K562 (cell line): ENCODE measurements around the gene SLC22A23. TPM values are rescaled to one million over a fixed set of nuclear protein-coding genes. Genes with fewer than 3 reads are reported as not detected.

Experiments used
- ATAC-seq: fragments of 200-7000 bp; cut with Tn5 transposase; 3 replicates; pipeline ENCODE4 v1.9.1; 2020; ENCODE audit warnings: moderate library complexity
- BruUV-seq: library from RNA; stranded (reverse); fragments of 400-500 nt; replicated peaks from 2 replicates; lab custom pipeline; 2021; lab: Mats Ljungman, UMichigan
- CTCF ChIA-PET: fragments of 300-600 bp; formaldehyde crosslinking; extraction: SDS; loops from one replicate; lab custom pipeline; 2021; ENCODE audit warnings: low intra/inter-chr PET ratio; lab: Yijun Ruan, JAX
- POLR2A ChIA-PET: fragments of 300-600, 350-650 bp; sonication (Branson Sonifier 250); formaldehyde crosslinking; extraction: SDS; loops from one replicate; lab custom pipeline; 2021; ENCODE audit warnings: antibody characterized with exemption, inconsistent platforms; lab: Yijun Ruan, JAX
- DNase-seq, 4 experiments: peaks; one replicate each; pipeline versions ENCODE4 v3.0.0 to v3.0.0-alpha.2; 2011 to 2018; ENCODE audit warnings: low spot score in 3 of 4, mixed read lengths in 3 of 4; ENCODE audit errors: extremely low read depth in 1 of 4
- FAIRE-seq: peaks from 2 replicates; lab custom pipeline; 2011; peaks lifted over from hg19 to GRCh38; lab: Jason Lieb, UNC
- H2AFZ ChIP-seq: 2 replicates; pipeline ENCODE4 v1.6.0; 2011; ENCODE audit warnings: low read depth, low read length, control low read depth, inconsistent platforms
- H3K27ac ChIP-seq: fragments of 200-600 bp; 3 replicates; pipeline ENCODE4 v1.8.0; 2011; ENCODE audit warnings: low read depth, mild to moderate bottlenecking, control low read depth, inconsistent platforms, low read length, moderate library complexity, mixed read lengths; ENCODE audit errors: extremely low read depth
- H3K27me3 ChIP-seq, 2 experiments: fragments of 300-600 bp in 1 of 2; 2 replicates in 1 of 2; 3 replicates in 1 of 2; pipeline versions ENCODE4 v1.6.0 to v1.8.0; 2011; ENCODE audit warnings: inconsistent platforms in 2 of 2, low read length in 2 of 2, mild to moderate bottlenecking in 1 of 2, mixed read lengths in 1 of 2, moderate library complexity in 1 of 2; ENCODE audit not compliant: control insufficient read depth in 2 of 2, insufficient read depth in 2 of 2
- H3K36me3 ChIP-seq: fragments of 300-600 bp; 3 replicates; pipeline ENCODE4 v1.8.0; 2011; ENCODE audit warnings: mild to moderate bottlenecking, low read length, inconsistent platforms; ENCODE audit not compliant: control insufficient read depth, insufficient read depth
- H3K4me1 ChIP-seq, 2 experiments: fragments of 200-600 bp in 1 of 2; replicated peaks in 1 of 2; 2 replicates in 1 of 2; 3 replicates in 1 of 2; pipeline versions ENCODE4 v1.5.1 to v1.8.0; 2011; ENCODE audit warnings: inconsistent platforms in 2 of 2, low read length in 2 of 2, mild to moderate bottlenecking in 1 of 2, mixed read lengths in 1 of 2, moderate library complexity in 1 of 2; ENCODE audit not compliant: control insufficient read depth in 2 of 2, insufficient read depth in 2 of 2
- H3K4me2 ChIP-seq: 2 replicates; pipeline ENCODE4 v1.6.1; 2011; ENCODE audit warnings: low read length, control low read depth, inconsistent platforms, mixed read lengths; ENCODE audit not compliant: insufficient read depth
- H3K4me3 ChIP-seq: fragments of 200-600 bp; sonication (generic), shearing (Covaris generic); 2 replicates; pipeline ENCODE4 v1.5.1; 2016; ENCODE audit warnings: control low read depth, inconsistent platforms
- H3K79me2 ChIP-seq: fragments of 200-600 bp; 3 replicates; pipeline ENCODE4 v1.8.0; 2011; ENCODE audit warnings: low read length, inconsistent platforms; ENCODE audit not compliant: control insufficient read depth, insufficient read depth
- H3K9ac ChIP-seq, 2 experiments: 2 replicates each; pipeline versions ENCODE4 v1.6.0 to v1.6.1; 2011; ENCODE audit warnings: low read depth in 2 of 2, low read length in 2 of 2, control low read depth in 1 of 2, inconsistent platforms in 1 of 2, mild to moderate bottlenecking in 1 of 2, mixed read lengths in 1 of 2; ENCODE audit not compliant: insufficient read depth in 1 of 2
- H3K9me1 ChIP-seq: one replicate; pipeline ENCODE4 v1.6.0; 2011; ENCODE audit warnings: inconsistent platforms, mild to moderate bottlenecking, low read length, moderate library complexity; ENCODE audit not compliant: control insufficient read depth, insufficient read depth
- H3K9me3 ChIP-seq: replicated peaks from 2 replicates; pipeline ENCODE4 v1.5.1; 2011; ENCODE audit warnings: low read depth, low read length, inconsistent platforms; ENCODE audit not compliant: control insufficient read depth, insufficient read depth
- H4K20me1 ChIP-seq: replicated peaks from 2 replicates; pipeline ENCODE4 v1.6.1; 2011; ENCODE audit warnings: low read length, inconsistent platforms, mixed read lengths; ENCODE audit not compliant: control insufficient read depth, insufficient read depth
- BCOR ChIP-seq: fragments of 450-650 bp; IDR thresholded peaks from 2 replicates; pipeline ENCODE4 v1.6.1; 2016
- CCAR2 ChIP-seq: fragments of 200-400 bp; formaldehyde crosslinking; IDR thresholded peaks from 2 replicates; pipeline ENCODE4 v1.6.1; 2017; ENCODE audit warnings: mild to moderate bottlenecking, low read depth, low read length
- HNRNPL ChIP-seq: fragments of 200-400 bp; formaldehyde crosslinking; IDR thresholded peaks from 2 replicates; pipeline ENCODE4 v1.6.1; 2017; ENCODE audit warnings: low read depth, mild to moderate bottlenecking, low read length
- KDM5B ChIP-seq: fragments of 200-600 bp; sonication (generic); IDR thresholded peaks from 2 replicates; pipeline ENCODE4 v1.6.1; 2012; ENCODE audit warnings: low read depth, mild to moderate bottlenecking, moderate library complexity, low read length, control low read depth, inconsistent platforms; ENCODE audit not compliant: insufficient replicate concordance
- SMARCE1 ChIP-seq: fragments of 450-650 bp; IDR thresholded peaks from 2 replicates; pipeline ENCODE4 v1.7.1; 2016; ENCODE audit warnings: mild to moderate bottlenecking
- ZBTB8A ChIP-seq: fragments of 450-650 bp; IDR thresholded peaks from 2 replicates; pipeline ENCODE4 v1.6.1; 2018; ENCODE audit warnings: mild to moderate bottlenecking, moderate library complexity; ENCODE audit not compliant: partially characterized antibody
- whole genome bisulfite sequencing: fragments of 100-300 bp; shearing (Covaris generic); methylation state at CpG from one replicate; pipeline ENCODE4 v1.1.6; 2016; ENCODE audit warnings: low coverage, mixed read lengths; ENCODE audit not compliant: insufficient coverage; ENCODE audit errors: missing lambda C conversion rate; 5-methylcytosine and 5-hydroxymethylcytosine counted together
- in situ Hi-C: fragments of 300-500 bp; cut with MboI; formaldehyde crosslinking; loops from 4 replicates; pipeline ENCODE4 v1.15.0; 2018; ENCODE audit warnings: inconsistent platforms, mixed read lengths
- intact Hi-C: fragments of 100-400 bp; cut with micrococcal nuclease; formaldehyde crosslinking; loops from 2 replicates; pipeline ENCODE4 v1.14.2; 2022
- polyA plus RNA-seq, 8 experiments: library from polyadenylated mRNA; depleted of rRNA in 4 of 8; stranded (reverse) in 5 of 8; unstranded in 3 of 8; fragments of >200 nt; fragmentation: Nextera tagmentation in 2 of 8; fragmentation: Illumina TruSeq in 1 of 8; extraction: Ambion mirVana in 2 of 8; extraction: Trizol in 1 of 8; gene quantifications; 2 replicates each; pipeline versions ENCODE4 v1.2.1 to v1.2.3, GENCODE V29; 2011 to 2014; ENCODE audit warnings: inconsistent platforms in 1 of 8, missing spikeins in 1 of 8
- total RNA-seq, 7 experiments: library from RNA; depleted of rRNA in 6 of 7; stranded (reverse); fragments of >200 nt in 6 of 7; fragmentation: Illumina TruSeq in 2 of 7; extraction: Trizol in 2 of 7; gene quantifications; 2 replicates each; pipeline versions ENCODE4 v1.2.1 to v1.2.3, GENCODE V29; 2011 to 2021; ENCODE audit warnings: low replicate concordance in 1 of 7
- TF ChIP-seq, protein P1 (sequence below): fragments of 250-450 bp; sonication (Bioruptor Pico); IDR thresholded peaks from 2 replicates; pipeline ENCODE4 v1.6.1; 2021; ENCODE audit warnings: mild to moderate bottlenecking
- TF ChIP-seq, protein P2 (sequence below): sonication (generic); formaldehyde crosslinking; IDR thresholded peaks from 2 replicates; pipeline ENCODE4 v1.8.1; 2023; ENCODE audit warnings: mild to moderate bottlenecking, missing genetic modification reagents
- TF ChIP-seq, protein P3 (sequence below): fragments of 200-400 bp; formaldehyde crosslinking; IDR thresholded peaks from 2 replicates; pipeline ENCODE4 v1.6.1; 2017; ENCODE audit warnings: mild to moderate bottlenecking, low read depth, low read length, moderate library complexity
- TF ChIP-seq, protein P4 (sequence below): fragments of 150-350 bp; conservative IDR thresholded peaks from 2 replicates; pipeline ENCODE4 v1.6.1; 2014; ENCODE audit warnings: low read length

Gene SLC22A23
- total and polyA plus RNA-seq, 9 of the 15 experiments (the other 6 are each of a cell fraction or from before 2014, with no cell fraction given): 0.30 to 8.7 (median 2.5) TPM

DNA sequence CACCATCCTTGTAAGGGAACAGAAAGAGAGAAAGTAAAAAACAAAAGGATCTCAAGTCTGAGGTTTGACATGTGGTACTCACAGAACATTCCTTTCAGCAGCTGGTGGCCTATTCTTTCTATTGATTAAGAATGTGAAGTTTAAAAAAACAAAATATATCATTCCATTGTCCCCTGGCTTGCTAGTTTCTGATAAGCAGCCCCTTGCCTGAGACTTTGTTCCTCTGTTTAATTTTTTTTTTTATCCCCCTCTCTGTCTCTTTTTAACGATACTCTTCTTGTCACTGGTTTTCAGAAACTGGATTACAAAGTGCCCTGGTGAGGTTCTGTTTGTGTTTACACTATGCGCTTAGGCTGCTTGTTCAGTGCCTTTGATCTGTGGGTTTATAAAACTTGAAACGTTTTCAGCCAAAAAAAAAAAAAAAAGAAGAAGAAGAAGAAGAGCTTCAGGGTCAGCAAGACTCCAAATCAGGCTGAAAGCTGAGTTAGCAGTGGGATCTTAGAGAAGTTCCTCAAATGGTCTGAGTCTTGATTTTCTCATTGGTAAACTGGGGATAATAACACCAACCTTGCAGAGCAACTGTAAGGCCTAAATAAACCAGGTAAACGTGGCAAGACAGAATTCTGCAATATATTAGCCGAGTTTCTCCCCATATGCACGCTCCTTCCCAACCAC is 45.1 kb upstream of the SLC22A23 start:
- no peak overlapping the region for H3K9ac ChIP-seq
- no peaks in the 10 kb centered on the region for H3K36me3 ChIP-seq
- no peak for TF ChIP-seq HNRNPL
- no peak for TF ChIP-seq CCAR2
- TF ChIP-seq, protein P1, sequence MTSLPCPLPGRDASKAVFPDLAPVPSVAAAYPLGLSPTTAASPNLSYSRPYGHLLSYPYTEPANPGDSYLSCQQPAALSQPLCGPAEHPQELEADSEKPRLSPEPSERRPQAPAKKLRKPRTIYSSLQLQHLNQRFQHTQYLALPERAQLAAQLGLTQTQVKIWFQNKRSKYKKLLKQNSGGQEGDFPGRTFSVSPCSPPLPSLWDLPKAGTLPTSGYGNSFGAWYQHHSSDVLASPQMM (CRISPR knock-in tag): no peak
- TF ChIP-seq ZBTB8A: no peak
- TF ChIP-seq, protein P2, sequence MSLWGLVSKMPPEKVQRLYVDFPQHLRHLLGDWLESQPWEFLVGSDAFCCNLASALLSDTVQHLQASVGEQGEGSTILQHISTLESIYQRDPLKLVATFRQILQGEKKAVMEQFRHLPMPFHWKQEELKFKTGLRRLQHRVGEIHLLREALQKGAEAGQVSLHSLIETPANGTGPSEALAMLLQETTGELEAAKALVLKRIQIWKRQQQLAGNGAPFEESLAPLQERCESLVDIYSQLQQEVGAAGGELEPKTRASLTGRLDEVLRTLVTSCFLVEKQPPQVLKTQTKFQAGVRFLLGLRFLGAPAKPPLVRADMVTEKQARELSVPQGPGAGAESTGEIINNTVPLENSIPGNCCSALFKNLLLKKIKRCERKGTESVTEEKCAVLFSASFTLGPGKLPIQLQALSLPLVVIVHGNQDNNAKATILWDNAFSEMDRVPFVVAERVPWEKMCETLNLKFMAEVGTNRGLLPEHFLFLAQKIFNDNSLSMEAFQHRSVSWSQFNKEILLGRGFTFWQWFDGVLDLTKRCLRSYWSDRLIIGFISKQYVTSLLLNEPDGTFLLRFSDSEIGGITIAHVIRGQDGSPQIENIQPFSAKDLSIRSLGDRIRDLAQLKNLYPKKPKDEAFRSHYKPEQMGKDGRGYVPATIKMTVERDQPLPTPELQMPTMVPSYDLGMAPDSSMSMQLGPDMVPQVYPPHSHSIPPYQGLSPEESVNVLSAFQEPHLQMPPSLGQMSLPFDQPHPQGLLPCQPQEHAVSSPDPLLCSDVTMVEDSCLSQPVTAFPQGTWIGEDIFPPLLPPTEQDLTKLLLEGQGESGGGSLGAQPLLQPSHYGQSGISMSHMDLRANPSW (CRISPR knock-in tag): no peak
- TF ChIP-seq, protein P3, sequence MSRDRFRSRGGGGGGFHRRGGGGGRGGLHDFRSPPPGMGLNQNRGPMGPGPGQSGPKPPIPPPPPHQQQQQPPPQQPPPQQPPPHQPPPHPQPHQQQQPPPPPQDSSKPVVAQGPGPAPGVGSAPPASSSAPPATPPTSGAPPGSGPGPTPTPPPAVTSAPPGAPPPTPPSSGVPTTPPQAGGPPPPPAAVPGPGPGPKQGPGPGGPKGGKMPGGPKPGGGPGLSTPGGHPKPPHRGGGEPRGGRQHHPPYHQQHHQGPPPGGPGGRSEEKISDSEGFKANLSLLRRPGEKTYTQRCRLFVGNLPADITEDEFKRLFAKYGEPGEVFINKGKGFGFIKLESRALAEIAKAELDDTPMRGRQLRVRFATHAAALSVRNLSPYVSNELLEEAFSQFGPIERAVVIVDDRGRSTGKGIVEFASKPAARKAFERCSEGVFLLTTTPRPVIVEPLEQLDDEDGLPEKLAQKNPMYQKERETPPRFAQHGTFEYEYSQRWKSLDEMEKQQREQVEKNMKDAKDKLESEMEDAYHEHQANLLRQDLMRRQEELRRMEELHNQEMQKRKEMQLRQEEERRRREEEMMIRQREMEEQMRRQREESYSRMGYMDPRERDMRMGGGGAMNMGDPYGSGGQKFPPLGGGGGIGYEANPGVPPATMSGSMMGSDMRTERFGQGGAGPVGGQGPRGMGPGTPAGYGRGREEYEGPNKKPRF: no peak
- TF ChIP-seq, protein P4, sequence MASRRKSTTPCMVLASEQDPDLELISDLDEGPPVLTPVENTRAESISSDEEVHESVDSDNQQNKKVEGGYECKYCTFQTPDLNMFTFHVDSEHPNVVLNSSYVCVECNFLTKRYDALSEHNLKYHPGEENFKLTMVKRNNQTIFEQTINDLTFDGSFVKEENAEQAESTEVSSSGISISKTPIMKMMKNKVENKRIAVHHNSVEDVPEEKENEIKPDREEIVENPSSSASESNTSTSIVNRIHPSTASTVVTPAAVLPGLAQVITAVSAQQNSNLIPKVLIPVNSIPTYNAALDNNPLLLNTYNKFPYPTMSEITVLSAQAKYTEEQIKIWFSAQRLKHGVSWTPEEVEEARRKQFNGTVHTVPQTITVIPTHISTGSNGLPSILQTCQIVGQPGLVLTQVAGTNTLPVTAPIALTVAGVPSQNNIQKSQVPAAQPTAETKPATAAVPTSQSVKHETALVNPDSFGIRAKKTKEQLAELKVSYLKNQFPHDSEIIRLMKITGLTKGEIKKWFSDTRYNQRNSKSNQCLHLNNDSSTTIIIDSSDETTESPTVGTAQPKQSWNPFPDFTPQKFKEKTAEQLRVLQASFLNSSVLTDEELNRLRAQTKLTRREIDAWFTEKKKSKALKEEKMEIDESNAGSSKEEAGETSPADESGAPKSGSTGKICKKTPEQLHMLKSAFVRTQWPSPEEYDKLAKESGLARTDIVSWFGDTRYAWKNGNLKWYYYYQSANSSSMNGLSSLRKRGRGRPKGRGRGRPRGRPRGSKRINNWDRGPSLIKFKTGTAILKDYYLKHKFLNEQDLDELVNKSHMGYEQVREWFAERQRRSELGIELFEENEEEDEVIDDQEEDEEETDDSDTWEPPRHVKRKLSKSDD: no peak
- TF ChIP-seq KDM5B: no peak
- no peak for TF ChIP-seq BCOR
- no peak for TF ChIP-seq SMARCE1
- H3K27ac ChIP-seq: no peak overlapping the region
- no peak overlapping the region for H3K4me3 ChIP-seq
- ChIA-PET POLR2A (interaction anchor here (0.6 to 1.4 kb wide), 2 partner anchors 15 to 196 kb away, joined by 3 to 4 read pairs; no protein-coding TSS in a partner anchor), CTCF (no interaction called here)
- no peaks in the 10 kb centered on the region for H3K79me2 ChIP-seq
- H3K4me1 ChIP-seq: no peaks in the 10 kb centered on the region
- WGBS: under 1% methylated on average over 6 of the region's 6 CpGs
- BruUV-seq: no TSS peak
- peaks cover 35 to 36% of the 10 kb centered on the region in 2 experiments for H3K27me3 ChIP-seq
- no peak overlapping the region for H3K4me2 ChIP-seq
- no peak overlapping the region for H2AFZ ChIP-seq
- no peak for FAIRE-seq
- no peaks in the 10 kb centered on the region for H4K20me1 ChIP-seq
- no peaks in the 10 kb centered on the region for H3K9me1 ChIP-seq
- no peak for DNase-seq
- in situ Hi-C loops: no loop called here
- intact Hi-C loops: no loop called here
- H3K9me3 ChIP-seq: no peaks in the 10 kb centered on the region
- no peak for ATAC-seq
